Loucy (cell line): ENCODE results near the gene CWH43.
"Not testable (repeated sequence)": the region's sequence is repeated elsewhere in the genome, so short reads cannot be mapped to it uniquely, and the experiment has no call there.

ENCODE experiments used
- H2AFZ ChIP-seq: fragments of 200-600 bp; sonication (generic); 2 replicates; pipeline ENCODE4 v1.6.0; 2016; ENCODE audit warnings: antibody characterized with exemption, mild to moderate bottlenecking, low read length, moderate library complexity
- H3F3A ChIP-seq: fragments of 200-600 bp; 2 replicates; pipeline ENCODE4 v1.6.0; 2016; ENCODE audit warnings: antibody characterized with exemption, low read depth, mild to moderate bottlenecking
- H3K27me3 ChIP-seq: fragments of 200-600 bp; sonication (generic); 2 replicates; pipeline ENCODE4 v1.6.1; 2014; ENCODE audit warnings: low read length, mild to moderate bottlenecking; ENCODE audit not compliant: insufficient read depth, poor library complexity, severe bottlenecking
- H3K36me3 ChIP-seq: fragments of 200-600 bp; sonication (generic); 2 replicates; pipeline ENCODE4 v1.6.1; 2016; ENCODE audit warnings: low read length; ENCODE audit not compliant: insufficient read depth
- H3K4me1 ChIP-seq: fragments of 200-600 bp; sonication (generic); 2 replicates; pipeline ENCODE4 v1.5.1; 2014; ENCODE audit warnings: low read length, mild to moderate bottlenecking; ENCODE audit not compliant: insufficient read depth, poor library complexity, severe bottlenecking
- H3K4me2 ChIP-seq: fragments of 200-600 bp; sonication (generic); 2 replicates; pipeline ENCODE4 v1.6.0; 2014; ENCODE audit warnings: antibody characterized with exemption, low read length, low read depth, mild to moderate bottlenecking; ENCODE audit not compliant: poor library complexity, severe bottlenecking
- H3K4me3 ChIP-seq: fragments of 200-600 bp; sonication (generic); 2 replicates; pipeline ENCODE4 v1.5.1; 2014; ENCODE audit warnings: low read length, mild to moderate bottlenecking, mixed read lengths; ENCODE audit not compliant: poor library complexity, severe bottlenecking
- H3K79me2 ChIP-seq: fragments of 200-600 bp; sonication (generic); 2 replicates; pipeline ENCODE4 v1.6.1; 2014; ENCODE audit warnings: low read length; ENCODE audit not compliant: insufficient read depth
- H3K9ac ChIP-seq: fragments of 200-600 bp; sonication (generic); 2 replicates; pipeline ENCODE4 v1.6.0; 2014; ENCODE audit warnings: mild to moderate bottlenecking, low read depth, low read length, moderate library complexity; ENCODE audit not compliant: poor library complexity, severe bottlenecking
- H3K9me2 ChIP-seq: fragments of 200-600 bp; sonication (generic); replicated peaks from 2 replicates; pipeline ENCODE4 v1.6.1; 2016; ENCODE audit warnings: low read depth, low read length, mixed read lengths
- H3K9me3 ChIP-seq: fragments of 200-600 bp; sonication (generic); 2 replicates; pipeline ENCODE4 v1.6.1; 2014; ENCODE audit warnings: mild to moderate bottlenecking, antibody characterized with exemption, low read length, low read depth; ENCODE audit not compliant: insufficient read depth
- H4K20me1 ChIP-seq: fragments of 200-600 bp; sonication (generic); 2 replicates; pipeline ENCODE4 v1.6.0; 2014; ENCODE audit warnings: antibody characterized with exemption, low read length, mild to moderate bottlenecking; ENCODE audit not compliant: insufficient read depth, poor library complexity, severe bottlenecking

Gene CWH43

DNA sequence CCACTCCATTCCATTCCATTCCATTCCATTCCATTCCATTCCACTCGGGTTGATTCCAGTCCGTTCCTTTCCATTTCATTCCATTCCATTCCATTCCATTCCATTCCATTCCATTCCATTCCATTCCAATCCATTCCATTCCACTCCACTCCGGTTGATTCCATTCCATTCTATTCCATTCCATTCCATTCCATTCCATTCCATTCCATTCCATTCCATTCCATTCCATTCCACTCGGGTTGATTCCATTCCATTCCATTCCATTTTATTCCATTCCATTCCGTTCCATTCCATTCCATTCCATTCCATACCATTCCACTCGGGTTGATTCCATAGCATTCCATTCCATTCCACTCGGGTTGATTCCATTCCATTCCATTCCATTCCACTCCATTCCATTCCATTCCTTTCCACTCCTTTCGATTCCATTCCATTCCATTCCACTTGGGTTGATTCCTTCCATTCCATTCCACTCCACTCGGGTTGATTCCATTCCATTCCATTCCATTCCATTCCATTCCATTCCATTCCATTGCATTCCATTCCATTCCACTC, 116.3 kb downstream of the CWH43 start:
- not testable (repeated sequence) for H3K36me3 ChIP-seq, H3K27me3 ChIP-seq, H3K4me3 ChIP-seq, H3K4me1 ChIP-seq, H4K20me1 ChIP-seq, H2AFZ ChIP-seq, H3K4me2 ChIP-seq, H3K9ac ChIP-seq, H3K79me2 ChIP-seq, H3K9me2 ChIP-seq
- H3K9me3 ChIP-seq = peaks cover 62% of the 10 kb centered on the region
- peaks cover 12% of the 10 kb centered on the region; the same call in 1 of the 2 replicates for H3F3A ChIP-seq

DNA sequence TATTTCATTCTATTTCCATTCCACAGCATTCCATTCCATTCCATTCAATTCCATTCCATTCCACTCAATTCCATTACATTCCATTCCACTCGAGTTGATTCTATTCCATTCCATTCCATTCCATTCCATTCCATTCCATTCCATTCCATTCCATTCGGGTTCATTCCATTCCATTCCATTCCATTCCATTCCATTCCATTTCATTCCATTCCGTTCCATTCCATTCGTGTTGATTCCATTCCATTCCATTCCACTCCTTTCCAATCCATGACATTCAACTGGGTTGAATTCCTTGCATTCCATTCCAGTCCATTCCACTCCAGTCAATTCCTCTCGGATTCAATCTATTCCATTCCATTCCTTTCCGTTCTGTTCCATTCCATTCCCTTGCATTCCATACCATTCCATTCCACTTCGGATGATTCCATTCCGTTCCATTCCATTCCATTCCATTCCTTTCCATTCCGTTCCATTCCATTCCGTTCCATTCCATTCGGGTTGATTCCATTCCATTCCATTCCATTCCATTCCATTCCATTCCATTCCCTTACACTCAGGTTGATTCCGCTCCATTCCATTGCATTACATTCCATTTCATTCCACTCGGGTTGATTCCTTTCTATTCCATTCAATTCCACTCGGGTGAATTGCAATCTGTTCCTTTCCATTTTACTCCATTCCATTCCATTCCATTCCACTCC, 117.5 kb downstream of the CWH43 start:
- H3K4me2 ChIP-seq, H3K4me3 ChIP-seq, H4K20me1 ChIP-seq, H3K4me1 ChIP-seq, H3K36me3 ChIP-seq, H3K79me2 ChIP-seq, H2AFZ ChIP-seq, H3K9me2 ChIP-seq, H3K27me3 ChIP-seq, H3K9ac ChIP-seq: not testable (repeated sequence)
- Histone ChIP-seq H3K9me3 (peaks cover 63% of the 10 kb centered on the region), H3F3A (peaks cover 12% of the 10 kb centered on the region; the same call in 1 of the 2 replicates)

DNA sequence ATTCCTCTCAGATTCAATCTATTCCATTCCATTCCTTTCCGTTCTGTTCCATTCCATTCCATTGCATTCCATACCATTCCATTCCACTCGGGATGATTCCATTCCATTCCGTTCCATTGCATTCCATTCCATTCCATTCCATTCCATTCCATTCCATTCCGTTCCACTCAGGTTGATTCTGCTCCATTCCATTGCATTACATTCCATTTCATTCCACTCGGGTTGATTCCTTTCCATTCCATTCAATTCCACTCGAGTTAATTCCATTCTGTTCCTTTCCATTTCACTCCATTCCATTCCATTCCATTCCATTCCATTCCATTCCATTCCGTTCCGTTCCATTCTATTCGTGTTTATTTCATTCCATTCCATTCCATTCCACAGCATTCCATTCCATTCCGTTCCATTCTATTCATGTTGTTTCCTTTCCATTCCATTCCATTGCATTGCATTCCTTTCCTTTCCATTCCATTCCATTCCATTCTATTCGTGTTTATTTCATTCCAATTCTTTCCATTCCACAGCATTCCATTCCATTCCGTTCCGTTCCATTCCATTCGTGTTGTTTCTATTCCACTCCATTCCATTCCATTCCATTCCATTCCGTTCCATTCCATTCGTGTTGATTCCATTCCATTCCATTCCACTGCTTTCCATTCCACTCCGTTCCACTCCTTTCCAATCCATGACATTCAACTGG, 118.3 kb downstream of the CWH43 start:
- not testable (repeated sequence) for H3K4me1 ChIP-seq, H3K27me3 ChIP-seq, H3K4me3 ChIP-seq, H3K9ac ChIP-seq, H3K36me3 ChIP-seq, H3K4me2 ChIP-seq, H3K9me2 ChIP-seq, H4K20me1 ChIP-seq, H2AFZ ChIP-seq, H3F3A ChIP-seq, H3K79me2 ChIP-seq
- H3K9me3 ChIP-seq = peaks cover 57% of the 10 kb centered on the region

DNA sequence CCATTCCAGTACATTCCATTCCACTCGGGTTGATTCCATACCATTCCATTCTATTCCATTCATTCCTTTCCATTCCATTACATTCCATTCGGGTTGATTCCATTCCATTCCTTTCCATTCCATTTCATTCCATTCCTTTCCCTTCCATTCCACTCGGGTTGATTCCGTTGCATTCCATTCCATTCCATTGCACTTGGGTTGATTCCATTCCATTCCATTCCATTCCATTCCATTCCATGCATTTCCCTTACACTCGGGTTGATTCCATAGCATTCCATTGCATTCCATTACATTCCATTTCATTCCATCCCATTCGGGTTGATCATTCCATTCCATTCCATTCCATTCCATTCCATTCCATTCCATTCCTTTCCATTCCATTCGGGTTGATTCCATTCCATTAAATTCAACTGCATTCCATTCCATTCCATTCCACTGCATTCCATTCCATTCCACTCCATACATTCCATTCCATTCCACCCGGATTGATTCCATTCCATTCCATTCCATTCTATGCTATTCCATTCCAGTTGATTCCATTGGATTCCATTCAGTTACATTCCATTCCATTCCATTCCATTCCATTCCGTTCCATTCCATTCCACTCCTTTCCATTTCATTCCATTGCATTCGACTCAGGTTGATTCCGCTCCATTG, 119.3 kb downstream of the CWH43 start:
- not testable (repeated sequence) for H3K4me2 ChIP-seq, H3K4me3 ChIP-seq, H3K79me2 ChIP-seq, H4K20me1 ChIP-seq, H3K36me3 ChIP-seq, H2AFZ ChIP-seq, H3K9me2 ChIP-seq, H3K4me1 ChIP-seq, H3K9ac ChIP-seq, H3K27me3 ChIP-seq, H3F3A ChIP-seq
- H3K9me3 ChIP-seq = peaks cover 50% of the 10 kb centered on the region

DNA sequence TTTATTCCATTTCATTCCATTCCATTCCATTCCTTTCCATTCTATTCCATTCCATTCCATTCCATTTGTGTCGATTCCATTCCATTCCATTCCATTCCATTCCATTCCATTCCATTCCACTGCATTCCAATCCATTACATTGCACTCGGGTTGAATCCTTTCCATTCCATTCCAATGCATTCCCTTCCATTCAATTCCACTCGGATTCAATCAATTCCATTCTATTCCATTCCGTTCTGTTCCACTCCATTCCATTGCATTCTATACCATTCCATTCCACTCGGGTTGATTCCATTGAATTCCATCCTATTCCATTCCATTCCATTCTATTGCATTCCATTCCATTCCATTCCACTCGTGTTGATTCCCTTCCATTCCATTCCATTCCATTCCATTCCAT, 121.2 kb downstream of the CWH43 start:
- H3K9me3 ChIP-seq = peaks cover 62% of the 10 kb centered on the region
- not testable (repeated sequence) for H3K79me2 ChIP-seq, H3K4me2 ChIP-seq, H2AFZ ChIP-seq, H3K9me2 ChIP-seq, H3K27me3 ChIP-seq, H3K4me1 ChIP-seq, H3K36me3 ChIP-seq, H4K20me1 ChIP-seq, H3K4me3 ChIP-seq, H3F3A ChIP-seq, H3K9ac ChIP-seq

DNA sequence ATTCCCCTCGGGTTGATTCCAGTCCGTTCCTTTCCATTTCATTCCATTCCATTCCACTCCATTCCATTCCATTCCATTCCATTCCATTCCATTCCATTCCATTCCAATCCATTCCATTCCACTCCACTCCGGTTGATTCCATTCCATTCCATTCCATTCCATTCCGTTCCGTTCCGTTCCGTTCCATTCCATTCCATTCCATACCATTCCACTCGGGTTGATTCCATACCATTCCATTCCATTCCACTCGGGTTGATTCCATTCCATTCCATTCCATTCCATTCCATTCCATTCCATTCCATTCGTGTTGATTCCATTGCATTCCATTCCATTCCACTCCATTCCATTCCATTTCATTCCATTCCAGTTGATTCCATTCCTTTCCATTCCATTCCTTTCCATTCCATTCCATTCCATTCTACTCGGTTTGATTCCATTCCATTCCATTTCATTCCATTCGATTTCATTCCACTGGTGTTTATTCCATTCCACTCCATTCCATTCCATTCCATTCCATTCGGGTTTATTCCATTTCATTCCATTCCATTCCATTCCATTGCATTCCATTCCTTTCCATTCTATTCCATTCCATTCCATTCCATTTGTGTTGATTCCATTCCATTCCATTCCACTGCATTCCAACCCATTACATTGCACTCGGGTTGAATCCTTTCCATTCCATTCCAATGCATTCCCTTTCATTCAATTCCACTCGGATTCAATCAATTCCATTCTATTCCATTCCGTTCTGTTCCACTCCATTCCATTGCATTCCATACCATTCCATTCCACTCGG, 122.3 kb downstream of the CWH43 start:
- not testable (repeated sequence) for H3K79me2 ChIP-seq, H3K4me3 ChIP-seq

More for the DNA sequence above, 122.3 kb downstream of the CWH43 start:
- H3K9ac ChIP-seq, H3K27me3 ChIP-seq, H2AFZ ChIP-seq, H3K36me3 ChIP-seq, H3K4me2 ChIP-seq, H3F3A ChIP-seq, H4K20me1 ChIP-seq, H3K4me1 ChIP-seq, H3K9me2 ChIP-seq: not testable (repeated sequence)
- H3K9me3 ChIP-seq = peaks cover 56% of the 10 kb centered on the region
